NCI-H345 treated with DMSO at 0.1 percent for 48 hours (cell line): ENCODE data around the gene FBXW11.
"Not testable (repeated sequence)": the region's sequence is repeated elsewhere in the genome, so short reads cannot be mapped to it uniquely, and the experiment has no call there.

Source experiments
- DNase-seq: peaks from one replicate; lab custom pipeline; 2025; ENCODE audit not compliant: unreplicated experiment; lab: John Stamatoyannopoulos, UW

The FBXW11 gene

DNA sequence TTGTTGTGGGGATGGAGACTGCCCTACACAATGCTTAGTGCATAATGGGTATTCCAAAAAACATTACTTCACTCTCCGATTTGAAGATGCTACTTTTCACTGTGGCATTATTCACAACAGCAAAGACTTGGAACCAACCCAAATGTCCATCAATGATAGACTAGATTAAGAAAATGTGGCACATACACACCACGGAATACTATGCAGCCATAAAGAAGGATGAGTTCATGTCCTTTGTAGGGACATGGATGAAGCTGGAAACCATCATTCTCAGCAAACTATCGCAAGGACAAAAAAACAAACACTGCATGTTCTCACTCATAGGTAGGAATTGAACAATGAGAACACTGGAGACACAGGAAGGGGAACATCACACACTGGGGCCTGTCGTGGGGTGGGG lies 90.7 kb downstream of the FBXW11 start:
- not testable (repeated sequence) for DNase-seq

DNA sequence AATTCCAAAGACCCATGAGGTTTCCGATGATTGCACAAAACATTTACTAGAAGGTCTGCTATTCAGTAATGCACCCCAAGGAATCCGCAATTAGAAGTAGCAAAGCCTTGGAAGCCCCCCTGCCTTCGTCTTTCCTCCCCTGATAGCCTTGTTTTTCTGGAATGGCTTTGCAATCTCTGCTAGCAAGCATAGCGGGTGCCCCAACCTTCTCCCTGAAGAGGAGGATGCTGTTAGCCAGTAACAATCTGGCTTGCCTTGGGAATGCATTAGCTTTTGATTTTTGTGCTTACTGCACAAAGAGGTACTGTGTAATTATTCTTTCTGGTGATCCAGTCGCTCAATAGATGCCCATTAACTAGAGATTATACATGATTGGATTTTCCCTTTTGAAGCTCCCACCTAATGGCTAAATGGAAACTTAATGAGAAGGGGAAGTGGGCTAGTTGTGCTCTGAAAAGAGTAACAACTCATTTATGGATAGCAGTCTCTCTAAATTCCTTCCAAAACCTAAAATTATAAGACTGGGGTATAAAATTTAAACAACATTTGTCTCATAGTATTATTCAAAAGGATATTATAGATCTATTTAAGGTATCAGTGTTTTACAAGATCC lies 91.6 kb downstream of the FBXW11 start:
- no peak for DNase-seq

DNA sequence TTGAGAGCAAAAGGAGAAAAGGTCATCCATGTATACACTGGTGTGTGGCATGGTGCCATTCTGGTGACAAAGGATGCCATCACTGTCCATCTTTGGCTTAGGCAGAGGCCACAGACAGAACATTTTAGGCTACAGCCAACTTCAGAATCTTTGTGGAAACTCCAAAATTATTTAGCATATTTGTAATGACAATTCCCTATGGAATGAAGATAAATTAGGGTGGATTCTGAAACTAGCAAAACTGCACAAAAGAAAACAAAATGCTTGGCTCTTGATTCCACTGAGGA lies 92.5 kb downstream of the FBXW11 start:
- DNase-seq, result no peak

DNA sequence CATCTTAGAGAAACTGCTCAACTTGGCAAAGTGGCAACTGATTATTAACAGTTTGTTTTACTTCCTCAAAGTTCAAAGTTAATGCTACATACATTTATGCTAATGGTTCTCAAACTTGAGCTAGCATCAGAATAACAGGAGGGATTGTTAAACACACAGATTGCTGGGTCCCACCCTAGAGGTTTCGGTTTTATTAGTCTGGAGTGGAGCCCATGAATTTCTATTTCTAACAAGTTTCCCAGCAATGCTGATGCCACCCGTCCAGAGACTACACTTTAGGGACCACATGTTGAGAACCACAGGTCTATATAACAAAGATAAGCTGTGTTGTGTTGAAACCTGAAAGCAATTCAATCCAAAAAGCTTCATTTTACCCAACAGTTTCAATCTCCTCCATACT lies 95.3 kb downstream of the FBXW11 start:
- DNase-seq, result no peak

DNA sequence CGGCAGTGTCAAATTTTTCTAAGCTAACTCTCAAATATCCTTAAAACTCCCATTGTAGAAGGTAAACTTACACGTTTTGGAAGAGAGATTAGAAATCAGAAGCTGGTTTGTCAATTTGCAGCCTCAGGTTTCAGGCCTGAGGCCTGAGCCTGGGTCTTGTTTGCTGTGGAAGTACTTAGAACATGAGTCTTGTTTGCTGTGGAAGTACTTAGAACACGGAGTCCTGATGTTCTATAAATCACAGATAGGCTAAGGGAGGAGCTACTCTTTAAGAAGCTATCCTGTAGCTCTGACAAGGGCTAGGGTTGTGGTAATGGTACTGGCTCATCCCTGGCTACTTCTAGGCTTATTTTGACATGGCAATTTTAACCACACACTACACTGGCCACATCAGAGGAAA lies 97.8 kb downstream of the FBXW11 start:
- no peak for DNase-seq

DNA sequence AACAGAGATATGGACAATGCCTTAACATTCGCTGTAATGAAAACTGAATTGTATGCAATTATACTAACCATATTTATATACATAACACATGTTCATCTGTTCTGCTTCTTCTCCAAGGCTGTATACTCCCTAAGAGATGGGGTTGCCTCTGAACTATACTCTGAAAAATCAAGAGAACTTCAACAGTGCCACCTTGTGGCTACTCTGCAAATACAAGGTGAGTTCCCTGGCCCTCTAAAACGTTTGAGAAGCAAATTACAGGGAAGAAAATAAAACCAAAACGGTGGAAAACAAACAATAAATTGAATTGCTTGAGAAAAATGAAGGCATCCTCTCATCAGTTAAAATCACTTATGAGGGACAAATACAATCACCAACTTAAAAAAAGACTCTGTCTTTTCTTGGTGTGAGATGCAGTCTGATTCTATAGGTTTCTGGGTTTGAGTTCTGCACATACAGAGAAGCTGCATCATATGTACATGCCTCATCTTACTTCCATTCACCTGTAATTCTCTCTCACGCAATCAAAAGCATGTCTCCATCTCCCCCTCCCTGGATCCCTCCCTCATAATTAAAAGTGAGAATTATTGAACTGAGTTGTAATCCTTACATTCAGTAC lies 98.6 kb downstream of the FBXW11 start:
- DNase-seq, result peak; percentile 49

DNA sequence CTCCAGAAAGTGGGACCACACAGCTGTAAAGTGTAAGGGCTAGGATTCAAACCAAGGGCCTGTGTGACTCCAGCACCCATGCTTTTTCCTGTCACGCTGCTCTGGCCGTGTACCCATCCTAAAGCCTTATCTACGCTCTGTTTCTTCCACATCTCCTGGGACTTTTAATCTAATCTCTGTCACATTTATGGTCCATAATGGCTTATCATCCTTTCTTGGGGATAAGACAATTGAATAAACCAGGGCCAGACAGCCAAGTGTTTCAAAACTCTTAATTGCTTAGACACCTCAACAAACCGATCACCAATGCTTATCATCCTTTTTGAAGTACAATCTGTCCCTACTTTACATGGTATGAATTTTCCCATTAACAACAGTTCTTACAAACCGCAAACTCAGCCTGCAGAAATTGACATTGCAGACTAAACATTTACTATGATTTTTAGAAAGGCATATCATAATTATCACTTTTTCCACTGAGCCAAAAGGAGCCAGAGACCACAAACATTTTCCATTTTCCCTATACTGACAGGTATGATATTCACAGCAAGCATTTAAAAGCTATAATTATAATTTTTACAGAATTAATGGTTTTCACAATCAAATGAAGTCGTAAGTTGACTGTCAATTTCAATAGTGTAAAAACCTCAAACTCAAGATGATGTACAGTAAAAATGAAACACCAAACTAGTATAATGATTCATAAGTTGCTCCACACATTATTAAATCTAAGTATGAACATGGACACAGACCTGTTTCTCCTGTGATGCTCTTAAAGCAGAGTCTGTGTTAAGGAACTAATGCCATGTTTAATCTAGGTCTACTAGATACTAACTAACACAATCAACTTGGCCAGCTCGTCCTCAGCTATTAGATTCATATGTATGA lies 99.5 kb downstream of the FBXW11 start:
- DNase-seq, result no peak

DNA sequence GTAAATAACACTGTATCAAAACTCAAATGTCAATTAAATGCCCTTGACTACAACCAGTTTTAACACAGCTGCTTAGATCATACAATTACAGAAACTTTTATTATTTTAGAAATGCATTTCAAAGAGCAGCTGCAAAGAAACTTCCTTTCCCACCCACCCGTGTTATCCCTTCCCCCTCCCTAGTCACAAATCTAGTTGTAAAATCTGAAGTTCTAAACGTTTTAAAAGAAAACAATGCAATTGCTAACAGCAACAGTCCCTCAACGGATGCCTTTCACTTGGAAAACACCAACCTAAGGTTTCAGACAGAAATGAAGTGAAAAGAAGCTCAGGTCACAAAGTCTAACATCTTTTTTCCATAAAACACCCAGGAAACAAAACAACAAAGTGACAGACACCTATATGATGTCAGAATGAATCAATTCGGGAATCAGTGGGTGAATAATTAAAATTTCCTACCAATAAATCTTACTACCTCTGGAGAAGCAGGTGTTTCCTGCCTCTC lies 100.3 kb downstream of the FBXW11 start:
- no peak for DNase-seq

DNA sequence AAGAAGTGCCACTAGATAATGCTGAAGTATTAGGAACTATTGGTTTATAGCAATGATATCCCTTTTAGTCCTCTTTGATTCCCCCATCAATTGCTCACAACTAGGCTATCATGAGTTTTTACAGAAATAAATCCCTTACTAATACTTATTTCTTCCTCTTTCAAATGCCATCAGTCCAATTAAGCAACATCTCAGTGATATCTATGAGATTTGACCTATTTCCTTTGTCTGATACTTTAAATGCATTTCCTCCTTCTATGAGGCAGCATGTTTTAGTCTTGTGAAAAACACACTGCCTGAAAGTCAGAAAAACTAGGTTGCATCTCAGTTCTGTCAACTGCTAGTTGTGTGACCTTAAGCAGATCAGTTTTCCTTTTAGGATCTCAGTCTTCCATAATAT lies 101.6 kb downstream of the FBXW11 start:
- no peak for DNase-seq

DNA sequence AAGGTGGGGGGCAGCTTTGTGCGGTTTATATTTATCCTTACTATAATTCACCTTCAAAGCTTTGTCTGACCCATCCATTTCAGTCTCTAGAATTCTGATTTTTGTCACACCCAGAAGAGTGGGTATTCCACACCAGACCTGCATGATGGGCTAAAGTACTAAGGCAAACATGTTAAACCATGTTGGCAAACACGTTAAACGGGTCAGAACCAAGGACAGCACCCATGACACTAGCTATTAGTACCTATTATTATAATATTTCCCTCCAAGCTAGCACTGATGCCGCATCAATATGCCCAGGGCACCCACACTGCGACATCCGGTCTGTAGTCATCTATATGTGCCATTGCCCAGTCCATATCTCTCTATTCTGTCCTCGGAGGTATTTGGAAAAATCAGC lies 104.7 kb downstream of the FBXW11 start:
- no peak for DNase-seq

DNA sequence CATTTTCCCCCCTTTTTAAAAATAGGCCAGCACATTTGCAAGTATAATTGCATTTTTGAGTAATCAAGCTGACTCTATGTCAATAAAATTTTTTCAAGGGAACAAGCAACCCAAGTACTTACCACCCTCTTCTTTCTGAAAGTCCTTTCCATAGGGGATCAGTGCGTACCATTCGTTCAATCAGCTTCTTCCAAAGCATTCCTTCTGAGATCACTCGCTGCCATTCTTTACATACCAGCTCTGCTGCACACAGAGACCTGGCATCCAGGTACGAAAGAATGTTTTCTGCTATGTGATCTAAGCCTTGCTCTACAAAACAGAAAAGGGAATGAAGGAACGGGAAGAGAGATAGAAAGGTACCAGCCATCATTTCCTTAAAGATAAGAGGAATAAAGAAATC lies 106.6 kb downstream of the FBXW11 start:
- no peak for DNase-seq

DNA sequence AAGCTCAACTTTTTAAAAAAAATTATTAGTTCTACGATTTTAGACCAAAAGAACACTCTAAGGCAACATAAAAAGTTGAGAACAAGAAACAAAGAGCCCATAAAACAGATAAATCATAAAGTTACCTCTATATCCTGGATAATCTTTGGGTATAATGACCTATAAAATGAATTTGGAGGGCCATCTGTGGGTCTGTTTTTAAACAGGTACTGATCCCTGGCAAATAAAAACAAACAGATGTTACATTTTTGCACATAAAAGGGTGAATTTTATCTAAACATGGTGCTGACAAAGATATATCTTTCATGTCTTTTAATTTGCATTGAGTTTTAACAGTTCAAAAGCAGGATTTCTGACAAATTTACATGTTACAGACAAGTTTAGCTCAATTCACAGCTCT lies 107.6 kb downstream of the FBXW11 start:
- DNase-seq, result no peak

DNA sequence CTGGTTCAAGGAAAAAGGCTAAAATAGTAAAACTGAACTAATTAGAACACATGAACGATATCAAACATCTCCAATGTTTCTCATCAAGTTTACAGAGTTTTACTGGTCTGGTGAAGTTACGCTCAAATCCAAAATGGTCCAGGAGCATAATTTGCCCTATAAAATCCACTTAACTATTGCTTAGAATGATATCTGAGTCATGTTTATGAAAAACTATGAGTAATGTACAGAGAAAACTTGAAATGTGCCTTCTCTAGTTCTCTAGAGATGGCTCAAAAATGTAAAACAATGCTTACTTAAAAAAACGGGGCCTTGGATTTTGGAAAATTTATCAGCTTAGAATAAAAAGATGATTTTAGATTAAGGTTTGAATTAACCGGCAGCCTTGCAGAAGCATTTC lies 108.1 kb downstream of the FBXW11 start:
- no peak for DNase-seq

DNA sequence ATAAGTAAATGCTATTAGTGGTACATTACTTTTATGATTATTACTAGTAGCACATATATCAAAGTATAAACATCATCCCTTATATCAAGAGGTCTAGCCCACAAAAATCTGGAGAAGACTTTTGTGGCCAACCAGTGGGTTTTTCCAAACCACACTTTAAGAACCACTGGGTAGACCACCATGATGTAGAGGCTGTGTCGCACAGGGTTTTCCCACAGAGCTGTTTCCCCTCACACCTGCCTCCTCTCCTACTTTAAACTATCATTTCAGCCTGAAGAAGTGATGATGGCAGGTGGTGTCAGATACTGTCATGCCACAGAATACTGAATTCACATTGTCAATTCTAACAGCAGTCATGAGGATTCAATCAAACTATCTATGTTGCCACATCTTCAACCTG lies 109.2 kb downstream of the FBXW11 start:
- no peak for DNase-seq

DNA sequence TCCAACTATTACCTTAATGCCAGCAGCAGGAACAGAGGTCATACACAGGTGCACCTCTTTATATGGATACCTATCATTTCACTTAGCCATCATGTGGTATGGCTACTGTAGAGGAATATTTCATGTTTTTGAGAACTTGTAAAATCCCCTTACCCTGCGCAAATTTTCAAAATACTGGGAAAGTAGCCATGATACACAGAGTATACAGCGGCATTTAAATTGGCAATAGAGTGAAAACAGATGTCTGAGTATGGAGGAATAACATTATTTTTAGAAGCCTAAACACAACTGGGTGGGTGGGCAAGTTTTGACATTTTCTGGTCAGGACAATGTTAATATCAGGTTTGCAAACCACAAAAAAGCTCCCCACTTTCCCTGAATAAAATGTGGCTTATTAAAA lies 111.4 kb downstream of the FBXW11 start:
- no peak for DNase-seq

DNA sequence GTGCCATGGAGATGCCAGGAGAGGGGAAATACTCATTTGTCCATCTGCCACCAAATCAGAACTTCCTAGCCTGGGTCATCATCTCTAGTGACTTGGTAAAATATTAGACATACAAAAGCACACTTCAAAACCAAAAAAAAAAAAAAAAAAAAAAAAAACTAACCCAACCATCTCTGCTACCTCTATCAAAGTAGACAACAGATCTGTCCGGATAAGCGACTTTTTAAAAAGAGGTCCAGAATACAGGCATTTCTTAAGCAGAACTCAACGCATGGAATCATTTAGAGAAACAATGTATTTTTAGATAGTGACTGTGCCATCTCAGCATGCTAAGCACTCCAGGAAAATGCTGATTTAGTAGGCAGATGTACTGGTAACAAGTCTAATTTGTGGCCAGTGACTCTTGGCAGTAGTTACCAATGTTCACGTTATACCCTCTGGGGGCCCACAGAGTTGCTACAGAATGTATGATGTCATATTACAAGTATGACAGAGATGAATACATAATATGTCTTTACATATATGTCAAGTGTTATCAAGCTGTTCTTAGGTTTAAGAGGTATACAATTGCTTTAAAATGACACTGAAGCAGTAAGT lies 113.0 kb downstream of the FBXW11 start:
- DNase-seq, result no peak

DNA sequence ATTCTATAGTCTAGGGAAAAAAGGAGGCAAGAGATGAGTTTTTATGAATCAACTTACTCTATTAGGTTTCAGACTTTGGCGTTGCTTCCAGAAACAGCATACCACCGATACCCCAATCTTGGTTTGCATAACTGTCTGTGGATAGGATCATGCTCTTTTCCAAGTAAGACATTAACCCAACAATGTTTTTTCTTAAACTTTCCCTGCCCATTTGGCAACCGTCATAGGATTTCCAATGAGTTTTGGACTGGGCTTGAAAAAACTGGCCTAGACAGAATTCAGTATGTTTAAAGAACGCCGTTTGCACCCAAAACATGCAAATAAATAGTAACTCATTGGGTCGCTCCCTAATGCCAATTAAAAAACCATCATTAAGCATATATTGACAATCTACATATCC lies 114.8 kb downstream of the FBXW11 start:
- DNase-seq, result no peak

DNA sequence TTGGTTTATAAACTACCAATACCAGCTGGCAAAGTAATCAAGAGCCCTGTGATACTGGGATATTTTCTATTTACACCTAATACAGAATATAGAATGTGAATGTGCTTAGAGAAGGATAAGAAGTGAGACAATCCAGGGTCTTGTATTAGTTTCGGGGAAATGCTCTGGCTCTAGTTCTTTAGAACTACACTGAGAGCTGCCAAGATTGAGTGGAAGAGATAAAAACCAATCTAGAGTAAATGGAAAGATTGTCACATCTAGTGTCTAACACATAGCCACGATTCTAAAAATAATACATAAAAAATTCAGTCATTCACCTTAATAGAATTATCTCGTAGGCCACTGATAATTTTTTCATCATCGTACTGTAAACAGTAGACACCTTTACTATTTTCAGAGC lies 115.3 kb downstream of the FBXW11 start:
- no peak for DNase-seq

DNA sequence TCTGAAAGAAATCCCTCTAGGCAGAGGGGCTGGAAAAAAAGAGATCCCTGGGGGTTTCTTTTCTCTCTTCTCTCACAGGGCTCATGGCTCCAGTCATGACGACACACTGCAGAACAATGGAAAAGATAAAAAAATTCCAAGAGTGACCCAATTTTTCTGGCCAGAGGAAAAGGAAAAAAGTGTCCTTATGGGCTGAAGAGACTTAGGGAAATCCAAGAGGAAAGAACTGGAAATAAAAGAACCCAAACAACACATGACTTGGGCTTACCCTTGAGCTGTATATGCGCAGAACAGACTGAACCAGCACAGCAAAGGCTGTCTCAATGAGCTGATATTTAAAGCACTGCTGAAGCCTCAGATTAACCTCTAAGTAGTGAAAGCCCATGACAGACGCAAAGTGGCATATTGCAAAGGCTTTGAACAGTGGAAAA lies 118.4 kb downstream of the FBXW11 start:
- DNase-seq, result no peak

DNA sequence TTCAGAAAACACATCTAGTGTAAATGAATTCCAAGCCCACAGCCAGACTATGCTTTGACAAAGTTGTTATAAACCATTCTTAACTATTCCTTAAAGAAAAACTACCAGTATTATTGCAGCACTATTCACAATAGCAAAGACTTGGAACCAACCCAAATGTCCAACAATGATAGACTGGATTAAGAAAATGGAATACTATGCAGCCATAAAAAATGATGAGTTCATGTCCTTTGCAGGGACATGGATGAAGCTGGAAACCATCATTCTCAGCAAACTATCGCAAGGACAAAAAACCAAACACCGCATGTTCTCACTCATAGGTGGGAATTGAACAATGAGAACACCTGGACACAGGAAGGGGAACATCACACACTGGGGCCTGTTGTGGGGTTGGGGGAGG lies 120.4 kb downstream of the FBXW11 start:
- not testable (repeated sequence) for DNase-seq

DNA sequence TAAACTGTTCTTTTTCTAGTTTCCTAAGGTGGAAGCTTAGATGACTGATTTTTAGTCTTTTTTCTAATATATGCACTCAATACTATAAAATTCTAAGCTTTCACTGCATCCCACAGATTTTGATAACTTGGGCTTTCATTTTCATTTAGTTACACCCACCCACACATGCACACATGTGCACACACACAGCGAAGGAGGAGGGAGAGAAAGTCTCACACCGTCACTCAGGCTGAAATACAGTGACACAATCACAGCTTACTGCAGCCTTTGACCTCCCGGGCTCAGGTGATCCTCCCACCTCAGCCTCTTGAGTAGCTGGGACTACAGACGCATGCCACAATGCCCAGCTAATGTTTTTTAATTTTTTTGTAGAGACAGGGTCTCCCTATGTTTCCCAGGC lies 124.3 kb downstream of the FBXW11 start:
- DNase-seq, result no peak

DNA sequence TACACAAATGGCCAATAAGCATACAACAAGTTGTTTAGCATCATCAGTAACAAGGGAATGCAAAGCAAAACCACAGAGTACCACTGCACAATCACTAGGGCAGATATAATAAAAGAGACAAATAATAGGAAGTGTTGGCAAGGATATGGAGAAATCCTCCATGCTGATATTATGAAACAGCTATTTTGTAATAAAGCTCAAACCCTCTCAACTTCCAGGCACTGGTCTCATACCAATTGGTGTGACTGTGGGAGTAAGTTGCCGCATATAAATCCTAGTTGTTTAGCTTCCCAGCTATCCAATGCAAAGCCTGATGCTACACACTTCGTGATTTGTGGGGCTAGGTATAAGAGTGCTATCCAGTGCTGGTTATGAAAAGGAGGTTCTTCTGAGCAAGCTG lies 132.2 kb downstream of the FBXW11 start:
- DNase-seq, result no peak
